ENCODE results near the gene GPC6.

Gene GPC6

GRCh38 chr13:93767180-93767916 is 540.7 kb downstream of the GPC6 start:
- Histone ChIP-seq H3K9ac (ENCODE audit: low read length) (no peak overlapping the region), H3K4me2 (ENCODE audit: low read length) (no peak overlapping the region), H3K4me3 (ENCODE audit: low read depth, low read length, poor library complexity, severe bottlenecking) (no peak overlapping the region), H4K20me1 (ENCODE audit: insufficient read depth, low read length) (no peaks in the 10 kb centered on the region), H3K4me1 (ENCODE audit: insufficient read depth, low read length, severe bottlenecking) (no peaks in the 10 kb centered on the region), H3K9me2 (ENCODE audit: low read depth, low read length) (no peaks in the 10 kb centered on the region), H2AFZ (ENCODE audit: low read length) (no peak overlapping the region), H3K36me3 (ENCODE audit: insufficient read depth, low read length) (no peaks in the 10 kb centered on the region), H3F3A (ENCODE audit: insufficient read depth, low read length) (no peaks in the 10 kb centered on the region), H3K9me3 (ENCODE audit: low read length) (no peaks in the 10 kb centered on the region), H3K27me3 (ENCODE audit: insufficient read depth, low read length) (no peaks in the 10 kb centered on the region), H3K79me2 (ENCODE audit: insufficient read depth, low read length) (no peaks in the 10 kb centered on the region), H3K27ac (ENCODE audit: low read depth, low read length, poor library complexity, severe bottlenecking) (no peak overlapping the region)
- no peak for TF ChIP-seq CTCF (IDR thresholded peaks at IDR 0.05; ENCODE audit: low read length)
- no peak for TF ChIP-seq EZH2 (IDR thresholded peaks at IDR 0.05; ENCODE audit: borderline replicate concordance, low read length)

- no peaks in the 10 kb centered on the region for H4K20me1 ChIP-seq (ENCODE audit: insufficient read depth, low read length)
- H3K27me3 ChIP-seq (ENCODE audit: insufficient read depth, low read length), result no peaks in the 10 kb centered on the region
- H3K79me2 ChIP-seq (ENCODE audit: insufficient read depth, low read length), result no peaks in the 10 kb centered on the region
- no peaks in the 10 kb centered on the region for H3K9me3 ChIP-seq (ENCODE audit: low read length)
- H3K9ac ChIP-seq (ENCODE audit: low read length), result no peak overlapping the region
- H3K36me3 ChIP-seq (ENCODE audit: insufficient read depth, low read length), result no peaks in the 10 kb centered on the region
- no peaks in the 10 kb centered on the region for H3K4me1 ChIP-seq (ENCODE audit: insufficient read depth, low read length, severe bottlenecking)
- TF ChIP-seq EZH2 (IDR thresholded peaks at IDR 0.05; ENCODE audit: borderline replicate concordance, low read length) (no peak), CTCF (IDR thresholded peaks at IDR 0.05; ENCODE audit: low read length) (no peak)
- no peak overlapping the region for H3K4me3 ChIP-seq (ENCODE audit: low read depth, low read length, poor library complexity, severe bottlenecking)
- H3F3A ChIP-seq (ENCODE audit: insufficient read depth, low read length), result no peaks in the 10 kb centered on the region
- no peak overlapping the region for H3K4me2 ChIP-seq (ENCODE audit: low read length)
- no peaks in the 10 kb centered on the region for H3K9me2 ChIP-seq (ENCODE audit: low read depth, low read length)
- no peak overlapping the region for H3K27ac ChIP-seq (ENCODE audit: low read depth, low read length, poor library complexity, severe bottlenecking)
- H2AFZ ChIP-seq (ENCODE audit: low read length), result no peak overlapping the region
Observed at GRCh38 chr13:93767917-93768409, 541.4 kb downstream of the GPC6 start.

- Histone ChIP-seq H3K9me3 (ENCODE audit: low read length) (no peaks in the 10 kb centered on the region), H3K4me3 (ENCODE audit: low read depth, low read length, poor library complexity, severe bottlenecking) (no peak overlapping the region), H3K9me2 (ENCODE audit: low read depth, low read length) (no peaks in the 10 kb centered on the region), H4K20me1 (ENCODE audit: insufficient read depth, low read length) (no peaks in the 10 kb centered on the region), H2AFZ (ENCODE audit: low read length) (no peak overlapping the region), H3K9ac (ENCODE audit: low read length) (no peak overlapping the region), H3K36me3 (ENCODE audit: insufficient read depth, low read length) (no peaks in the 10 kb centered on the region), H3F3A (ENCODE audit: insufficient read depth, low read length) (no peaks in the 10 kb centered on the region), H3K27me3 (ENCODE audit: insufficient read depth, low read length) (no peaks in the 10 kb centered on the region), H3K4me2 (ENCODE audit: low read length) (no peak overlapping the region), H3K27ac (ENCODE audit: low read depth, low read length, poor library complexity, severe bottlenecking) (no peak overlapping the region), H3K4me1 (ENCODE audit: insufficient read depth, low read length, severe bottlenecking) (no peaks in the 10 kb centered on the region), H3K79me2 (ENCODE audit: insufficient read depth, low read length) (no peaks in the 10 kb centered on the region)
- TF ChIP-seq CTCF (IDR thresholded peaks at IDR 0.05; ENCODE audit: low read length), result no peak
Observed at GRCh38 chr13:93769101-93769500, 542.5 kb downstream of the GPC6 start.

Measured in OCI-LY1 (cell line).